HG03039 (cell line): Measurements from ENCODE around the gene ARSI.

Source experiments
- ATAC-seq: cut with Tn5 transposase; IDR thresholded peaks from one replicate; pipeline ENCODE4 v1.9.1; 2021; ENCODE audit warnings: mild to moderate bottlenecking, moderate library complexity; ENCODE audit not compliant: unreplicated experiment

ARSI gene

DNA sequence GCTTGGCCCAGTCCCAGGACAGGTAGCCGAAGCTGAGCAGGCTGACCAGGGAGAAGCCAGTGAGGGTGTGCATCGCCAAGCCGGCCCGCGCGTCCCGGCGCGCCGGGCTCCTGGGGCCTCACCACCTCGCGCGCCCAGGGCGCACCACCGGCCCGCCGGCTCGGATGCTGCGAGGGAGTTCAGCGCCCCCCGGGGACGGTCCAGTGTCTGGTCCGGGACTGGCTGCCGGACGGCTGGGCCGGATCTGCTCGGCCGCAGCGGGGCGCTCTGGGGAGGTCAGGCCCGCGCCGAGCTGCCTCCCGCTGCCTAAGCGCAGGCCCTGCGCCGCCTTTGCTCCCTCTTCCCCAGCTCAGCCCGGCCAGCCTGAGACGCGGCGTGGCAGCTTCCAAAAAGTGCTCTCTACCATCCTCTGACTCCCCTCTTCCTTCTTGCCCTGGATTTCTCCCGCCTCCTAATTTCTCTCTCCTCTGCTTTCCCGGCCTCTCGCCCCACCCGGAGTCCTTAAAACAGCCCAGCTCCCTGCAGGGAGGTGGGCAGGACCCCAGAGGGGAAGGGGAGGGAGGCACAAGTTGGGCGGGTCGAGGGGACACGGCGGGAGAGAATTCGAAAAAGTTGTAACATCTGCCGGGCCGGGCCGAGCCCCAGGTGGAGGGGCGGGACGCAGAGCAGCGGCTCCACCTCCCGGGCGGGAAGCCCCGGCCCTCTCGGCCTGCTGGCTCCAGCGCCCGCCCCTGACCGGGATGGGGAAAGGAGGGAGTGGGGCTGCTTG, at the start of gene ARSI:
ARSI (minus strand) TSS at position 605 of the 769 bp plus-strand sequence; CDS start at position 73, 532 bp downstream.
- ATAC-seq: no peak

DNA sequence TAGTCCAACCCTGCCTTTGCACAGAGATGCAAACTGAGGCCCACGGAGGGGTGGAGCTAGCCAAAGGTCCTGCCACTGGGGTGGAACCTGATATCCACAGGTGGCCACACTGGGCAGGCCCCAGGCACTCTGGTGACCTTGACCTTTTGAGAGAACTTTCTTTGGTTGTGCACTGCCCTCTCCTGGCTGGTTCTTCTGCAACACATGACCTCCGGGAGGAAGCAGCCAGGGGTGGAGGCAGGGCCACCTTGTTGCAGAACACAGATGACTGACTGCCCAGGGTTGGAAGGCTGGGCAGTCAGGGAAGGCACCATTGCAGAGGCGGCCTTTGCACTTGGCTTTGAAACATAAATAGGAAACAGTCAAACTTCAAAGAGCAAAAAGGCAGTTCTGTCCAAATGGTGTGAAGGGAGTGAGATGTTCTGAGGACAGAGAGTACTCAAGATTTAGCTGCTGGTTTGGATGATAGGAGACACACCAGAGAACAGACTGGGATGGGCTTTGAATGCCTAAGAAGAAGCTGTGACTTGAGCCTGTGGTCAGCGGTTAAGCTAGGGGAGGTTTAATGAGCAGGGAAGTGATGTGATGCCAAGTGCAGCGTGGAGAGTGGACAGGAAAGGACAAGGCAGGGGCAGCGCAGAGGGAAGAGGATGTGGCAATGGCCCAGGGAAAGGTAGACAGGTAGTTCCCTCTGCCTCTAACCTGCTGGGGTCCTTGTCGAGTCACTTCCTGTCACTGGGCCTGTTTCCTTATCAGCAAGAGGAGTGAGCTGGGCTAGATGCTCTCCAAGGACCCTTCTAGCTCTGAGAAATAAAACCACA, 48.0 kb upstream of the ARSI start:
- peak; percentile 51 for ATAC-seq

DNA sequence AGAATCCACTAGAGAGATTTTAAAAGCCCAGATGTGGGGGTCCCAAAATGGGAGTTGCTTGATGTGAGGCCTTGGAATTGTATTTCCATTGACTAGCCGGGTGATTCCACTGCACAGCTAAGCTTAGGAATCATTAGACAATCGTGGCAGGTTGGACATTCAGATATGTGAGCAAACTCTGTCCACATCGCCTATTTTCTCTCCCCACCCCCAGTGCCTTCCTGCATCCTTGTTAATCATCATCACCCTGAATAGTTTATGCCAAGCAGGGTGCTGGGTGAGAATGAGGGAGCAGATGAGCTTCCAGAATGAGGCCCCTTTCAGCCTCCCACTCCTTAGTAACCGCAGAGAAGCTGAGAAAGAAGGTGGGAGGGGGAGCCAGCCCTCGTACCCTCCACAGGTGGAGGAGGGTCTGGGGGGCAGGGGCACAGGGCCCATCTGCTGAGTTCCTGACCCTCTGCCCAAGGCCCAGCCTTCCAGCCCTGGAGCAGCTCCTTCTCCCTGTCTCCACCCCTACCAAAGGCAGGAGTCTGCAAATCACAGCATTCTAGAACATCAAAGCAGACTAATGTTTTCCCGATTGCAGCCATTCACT, 47.1 kb upstream of the ARSI start:
- ATAC-seq: no peak

DNA sequence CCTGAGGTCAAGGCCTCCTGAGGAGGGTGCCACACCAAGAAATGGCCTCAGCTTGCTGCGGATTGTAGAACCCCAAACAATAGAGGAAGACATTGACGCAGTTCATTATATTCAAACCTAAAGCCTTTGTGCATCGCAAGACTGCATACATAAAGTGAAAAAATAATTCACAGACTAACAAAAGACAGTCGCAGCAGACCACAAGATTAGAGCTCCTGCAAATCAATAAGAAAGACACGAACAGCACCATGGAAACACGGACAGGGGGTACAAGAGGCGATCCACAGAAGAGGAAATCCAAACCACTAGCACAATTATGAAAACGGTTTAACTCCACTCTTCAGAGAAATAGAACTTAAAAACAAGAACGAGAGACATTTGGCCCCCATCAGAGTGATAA, 44.7 kb upstream of the ARSI start:
- no peak for ATAC-seq

DNA sequence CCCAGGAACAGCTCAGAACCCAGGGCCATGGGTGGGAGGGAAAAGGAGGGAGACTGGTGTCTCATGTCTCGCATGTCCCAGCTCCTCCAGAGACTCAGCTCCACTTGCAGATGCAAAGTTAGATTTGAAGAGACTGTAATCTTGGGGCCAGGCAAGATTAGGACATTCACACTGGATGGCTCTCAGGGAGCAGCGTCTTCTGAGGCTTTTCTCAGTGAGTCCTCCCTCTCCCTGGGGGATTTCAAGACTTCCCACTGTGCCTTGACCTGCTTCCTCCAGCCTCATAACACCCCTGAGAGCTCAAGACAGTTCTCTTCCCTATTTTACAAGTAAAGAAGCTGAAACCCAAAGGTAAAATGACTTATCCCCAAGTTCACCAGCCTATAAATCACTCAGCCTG, 44.3 kb upstream of the ARSI start:
- no peak for ATAC-seq

DNA sequence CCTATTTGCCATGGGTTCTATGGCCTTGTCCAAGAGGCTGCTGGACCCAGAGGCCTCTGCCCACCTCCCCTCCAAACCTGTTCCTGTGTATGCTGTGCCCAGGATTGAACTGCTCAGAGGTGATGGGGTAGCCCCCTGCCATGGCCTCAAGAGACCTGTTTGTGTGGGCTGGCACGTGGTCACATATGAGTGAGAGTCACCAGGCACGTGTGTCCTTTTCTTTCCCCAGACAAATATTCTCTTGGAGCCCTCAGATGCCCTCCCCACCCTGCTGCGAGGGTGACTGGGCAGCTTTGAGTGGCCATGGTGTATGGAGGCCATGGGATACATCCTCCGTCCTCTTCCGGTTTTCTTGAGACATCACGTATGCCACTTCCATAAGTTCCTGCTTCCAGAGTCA, 43.9 kb upstream of the ARSI start:
- ATAC-seq: no peak

DNA sequence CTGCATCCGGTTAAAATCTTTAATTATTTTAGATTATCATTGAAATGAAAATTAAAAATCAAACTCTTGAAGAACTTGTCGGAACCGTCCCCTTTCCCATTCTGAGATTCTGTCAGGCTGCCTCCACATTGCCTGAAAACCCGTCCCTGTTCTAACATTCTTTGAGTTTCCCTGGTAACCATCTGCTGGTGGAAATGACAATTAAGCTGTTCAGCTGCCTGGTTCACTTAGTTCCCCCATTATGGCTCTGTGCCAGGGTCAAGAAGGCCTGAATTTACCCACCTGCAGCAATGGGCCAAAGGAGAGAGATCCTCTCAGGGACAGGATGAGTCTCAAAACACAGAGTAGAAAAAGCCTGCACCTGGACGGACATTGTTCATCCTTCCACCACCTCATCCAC, 43.0 kb upstream of the ARSI start:
- ATAC-seq: no peak

DNA sequence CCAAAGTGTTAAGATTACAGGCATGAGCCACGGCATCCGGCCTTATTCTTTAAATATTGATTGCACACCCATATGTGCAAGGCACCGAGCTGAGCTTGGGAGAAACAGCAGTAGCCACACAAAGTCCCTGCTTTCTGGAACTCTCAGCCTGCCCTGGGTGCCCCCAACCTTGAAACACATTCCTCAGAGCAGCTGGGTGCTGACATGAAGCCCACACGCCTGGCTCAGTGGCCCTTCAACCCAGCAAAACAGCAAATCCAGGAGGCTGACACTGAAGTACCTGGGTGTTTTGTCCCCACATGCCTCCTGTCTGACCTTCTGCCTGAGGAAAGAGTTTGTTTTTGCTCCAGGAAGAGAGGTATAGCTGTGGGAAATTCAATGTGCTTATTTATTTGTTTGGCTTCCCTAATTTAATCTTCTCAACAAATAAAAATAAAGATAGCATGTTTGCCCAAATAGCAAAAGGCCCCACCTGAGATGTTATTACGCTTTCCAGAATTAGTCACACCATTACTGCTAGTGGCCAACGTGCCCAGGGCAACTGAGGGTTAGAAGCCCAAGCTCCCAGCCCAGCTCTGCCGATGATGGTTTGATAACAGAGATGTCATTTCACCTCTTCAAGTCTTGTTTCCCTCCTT, 41.4 kb upstream of the ARSI start:
- ATAC-seq: no peak

DNA sequence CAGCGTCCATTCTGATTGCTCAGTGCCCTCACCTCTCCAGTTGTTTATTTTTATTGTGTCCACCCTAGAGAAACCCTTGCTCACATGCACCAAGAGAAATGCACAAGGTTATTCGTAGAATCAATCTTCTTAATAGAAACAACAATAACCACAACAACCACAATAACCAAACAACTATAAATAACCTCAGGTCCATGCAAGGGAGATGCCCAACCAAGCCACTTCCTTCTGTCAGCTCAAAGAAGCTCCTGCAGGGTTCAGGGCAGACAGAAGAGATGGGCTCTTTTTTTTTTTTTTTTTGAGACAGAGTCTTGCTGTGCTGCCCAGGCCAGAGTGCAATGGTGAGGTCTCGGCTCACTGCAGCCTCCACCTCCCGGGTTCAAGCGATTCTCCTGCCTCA, 39.9 kb upstream of the ARSI start:
- ATAC-seq: no peak

DNA sequence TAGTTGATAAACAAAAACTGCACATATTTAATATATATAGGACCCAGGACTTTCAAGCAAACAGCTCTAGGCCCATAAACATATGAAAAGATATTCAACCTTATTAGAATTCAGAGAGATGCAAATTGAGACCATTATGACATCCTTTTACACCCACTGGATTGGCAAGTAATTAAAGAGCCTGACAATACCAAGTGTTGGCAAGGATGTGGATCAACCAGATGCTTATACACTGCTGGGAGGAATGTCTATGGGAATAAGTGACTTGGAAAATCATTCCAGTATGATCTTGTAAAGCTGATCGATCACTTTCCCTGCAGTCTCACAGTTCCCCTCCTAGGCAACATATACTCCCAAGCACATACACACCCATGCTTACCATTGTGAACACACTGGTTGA, 39.3 kb upstream of the ARSI start:
- ATAC-seq: no peak

DNA sequence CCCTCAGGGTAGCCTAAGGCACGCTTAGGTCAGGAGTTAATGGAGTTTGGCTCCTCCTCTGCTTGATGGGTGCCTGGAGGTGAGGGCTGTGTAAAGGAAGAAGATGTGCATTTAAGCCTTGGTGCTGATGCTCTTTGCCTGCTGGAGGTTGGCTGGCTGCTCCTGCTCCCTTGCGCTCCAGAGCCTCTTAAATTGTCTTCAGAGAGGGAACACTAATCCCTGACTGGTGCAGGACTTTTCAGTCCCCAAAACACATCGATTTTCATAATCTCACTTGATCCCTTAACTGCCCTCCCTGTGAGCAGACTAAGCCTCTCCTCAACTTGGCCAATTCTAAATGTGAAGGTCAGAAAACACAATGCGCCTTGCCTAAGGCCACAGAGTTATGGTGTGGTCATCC, 38.6 kb upstream of the ARSI start:
- no peak for ATAC-seq

DNA sequence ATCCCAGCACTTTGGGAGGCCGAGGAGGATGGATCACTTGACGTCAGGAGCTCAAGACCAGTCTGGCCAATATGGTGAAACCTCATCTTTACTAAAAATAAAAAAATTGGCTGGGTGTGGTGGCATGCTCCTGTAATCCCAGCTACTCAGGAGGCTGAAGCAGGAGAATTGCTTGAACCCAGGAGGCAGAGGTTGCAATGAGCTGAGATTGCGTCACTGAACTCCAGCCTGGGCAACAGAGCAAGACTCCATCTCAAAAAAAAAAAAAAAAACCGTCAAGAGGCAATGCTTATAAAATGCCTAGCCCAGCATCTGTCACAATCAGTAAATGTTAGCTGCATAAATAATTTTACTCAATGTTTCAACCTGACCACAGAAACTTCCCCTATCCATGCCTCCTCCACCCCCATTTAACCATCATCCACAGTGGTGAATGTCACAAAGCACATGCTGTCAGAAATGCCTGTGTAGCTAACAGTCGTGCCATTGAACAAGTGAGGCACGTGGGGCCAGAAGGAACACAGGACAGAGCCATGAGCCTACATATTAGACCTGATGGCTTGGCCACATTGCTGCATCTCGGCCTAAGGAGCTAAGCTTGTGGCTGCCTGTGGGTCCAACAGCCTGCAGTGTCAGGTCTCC, 38.0 kb upstream of the ARSI start:
- no peak for ATAC-seq

DNA sequence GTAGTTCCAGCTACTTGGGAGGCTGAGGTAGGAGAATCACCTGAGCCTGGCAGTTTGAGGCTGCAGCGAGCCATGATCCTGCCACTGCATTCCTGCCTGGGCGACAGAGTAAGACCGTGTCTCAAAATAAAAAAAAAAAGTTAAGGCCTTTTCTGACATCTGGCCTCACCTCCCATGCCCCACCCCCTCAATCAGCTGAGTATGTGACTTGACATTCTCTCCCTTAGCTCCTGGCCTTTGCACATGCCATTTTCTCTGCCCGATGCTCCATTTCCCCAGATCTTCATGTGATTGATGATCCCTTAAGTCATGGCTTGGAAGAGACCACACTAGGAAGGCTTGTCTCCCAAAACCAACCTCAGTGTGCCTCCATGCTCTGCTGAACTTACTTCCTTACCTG, 37.1 kb upstream of the ARSI start:
- ATAC-seq: no peak

DNA sequence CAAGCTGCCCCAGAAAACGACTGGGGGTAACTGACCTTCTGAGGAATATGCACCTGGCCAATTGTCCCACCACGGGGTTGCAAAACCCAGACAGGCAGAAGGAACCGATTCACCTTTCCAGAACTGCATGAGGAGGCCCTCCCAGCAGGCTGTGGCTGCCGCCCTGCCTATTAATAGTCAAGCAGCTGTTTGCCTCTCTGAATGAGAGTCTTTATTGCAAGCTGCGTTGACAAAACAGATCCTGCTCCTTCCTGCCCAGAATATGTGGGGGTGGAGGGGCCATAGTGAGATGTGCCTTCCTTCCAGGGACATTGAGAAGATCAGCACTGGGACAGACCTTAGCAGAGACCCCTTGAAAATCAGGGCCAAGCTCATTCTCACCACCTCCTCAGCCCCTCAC, 36.5 kb upstream of the ARSI start:
- no peak for ATAC-seq

DNA sequence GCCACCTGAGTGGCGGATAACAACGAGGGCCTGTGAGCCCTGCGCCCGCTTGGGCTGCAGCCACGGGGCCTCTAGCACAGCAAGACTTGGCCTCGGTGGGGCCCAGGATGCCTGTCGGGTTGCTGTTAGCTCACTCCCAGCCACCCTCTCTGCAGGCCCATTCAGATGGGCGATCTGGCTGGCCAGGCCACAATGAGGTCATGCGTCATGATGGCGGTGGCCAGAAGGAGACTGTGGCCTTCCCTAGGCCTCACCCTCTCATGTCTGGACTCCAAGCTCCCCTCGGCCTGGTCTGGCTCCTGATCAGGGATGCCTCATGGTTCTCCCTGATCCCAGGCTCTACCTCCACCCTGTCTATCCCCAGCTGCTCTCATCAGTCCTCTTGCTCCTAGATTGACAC, 35.8 kb upstream of the ARSI start:
- no peak for ATAC-seq

DNA sequence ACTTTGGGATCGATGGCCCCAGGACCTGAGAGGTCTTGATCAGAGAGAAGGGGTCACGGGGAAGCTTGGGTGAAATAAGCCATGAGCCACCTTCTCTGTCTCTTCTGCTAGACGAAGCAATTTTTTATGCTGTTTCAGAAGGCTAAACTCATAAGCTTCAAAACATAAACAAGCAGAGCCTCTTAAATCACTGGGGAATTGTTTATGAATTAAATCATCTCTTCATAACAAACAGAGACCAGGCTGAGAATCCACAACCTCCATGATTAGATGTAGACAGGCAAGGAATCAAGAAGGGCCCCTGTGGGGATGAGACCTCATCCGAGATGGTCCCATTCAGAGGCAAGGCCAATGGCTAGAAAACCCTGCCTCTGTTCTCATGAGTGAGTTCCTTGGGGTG, 33.1 kb upstream of the ARSI start:
- ATAC-seq: no peak

DNA sequence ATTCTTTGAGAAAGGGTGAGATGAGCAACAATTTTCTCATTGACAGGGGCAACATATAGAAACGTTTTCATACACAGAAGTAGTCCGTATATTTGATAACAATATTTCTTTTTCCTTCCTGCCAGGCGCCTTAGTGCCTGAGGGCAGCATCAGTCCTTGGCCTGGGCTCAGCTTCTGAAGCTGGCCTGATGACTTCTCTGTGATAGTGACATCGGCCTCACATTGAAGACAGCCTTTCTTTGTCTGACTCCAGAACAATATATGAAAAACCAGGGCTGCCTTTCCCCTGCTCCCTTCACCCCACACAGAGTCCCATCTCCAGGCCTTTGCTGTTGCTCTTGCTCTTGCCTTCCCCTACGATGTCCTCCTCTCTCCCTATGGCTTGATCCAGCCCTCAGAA, 30.7 kb upstream of the ARSI start:
- ATAC-seq: no peak

DNA sequence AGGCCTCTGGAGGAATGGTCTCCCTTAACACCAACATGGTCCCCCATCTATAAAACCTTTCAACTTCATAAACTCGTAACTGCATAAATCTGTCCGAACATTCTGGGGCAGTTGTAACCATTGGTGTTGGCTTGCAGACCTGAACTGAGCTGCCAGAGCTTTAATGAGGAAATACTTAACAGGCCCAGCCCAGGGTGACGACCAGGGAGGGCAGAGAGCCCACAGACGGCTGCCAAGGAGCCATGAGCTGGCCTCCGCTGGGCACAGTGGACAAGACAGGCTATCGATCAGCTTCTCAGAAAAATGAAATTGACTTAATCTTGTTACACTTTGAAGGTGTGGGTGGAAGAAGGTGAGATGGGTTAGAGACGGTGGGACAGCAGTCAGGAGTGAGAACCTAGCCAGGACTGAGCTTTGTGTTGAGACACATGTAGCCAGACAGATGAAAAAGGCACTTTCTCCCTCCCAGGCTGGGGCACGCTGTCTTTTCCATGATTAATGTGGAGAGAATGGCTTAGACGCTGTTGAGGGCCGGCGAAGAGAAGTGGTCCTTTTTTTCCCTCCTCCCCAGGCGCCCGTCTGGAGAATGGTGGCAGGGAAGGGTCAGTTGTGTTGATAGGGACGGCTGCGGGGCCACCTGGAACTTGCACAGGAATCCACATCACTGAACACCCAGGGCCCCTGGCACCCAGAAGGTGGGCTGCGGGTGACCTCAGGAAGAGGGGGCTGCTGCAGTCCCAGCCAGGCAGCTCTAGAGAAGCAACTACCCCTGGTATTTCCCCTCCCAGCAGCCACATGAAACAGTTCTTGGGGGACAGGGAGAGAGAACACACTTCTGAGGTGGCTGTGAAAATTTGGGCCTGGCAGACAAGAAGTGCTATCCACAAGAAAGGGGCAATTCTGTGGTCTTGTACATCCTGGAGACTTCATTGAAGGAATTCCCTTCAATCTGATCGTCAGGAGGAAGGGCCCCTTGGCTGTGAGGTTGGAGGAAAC, 27.5 kb upstream of the ARSI start:
- no peak for ATAC-seq

DNA sequence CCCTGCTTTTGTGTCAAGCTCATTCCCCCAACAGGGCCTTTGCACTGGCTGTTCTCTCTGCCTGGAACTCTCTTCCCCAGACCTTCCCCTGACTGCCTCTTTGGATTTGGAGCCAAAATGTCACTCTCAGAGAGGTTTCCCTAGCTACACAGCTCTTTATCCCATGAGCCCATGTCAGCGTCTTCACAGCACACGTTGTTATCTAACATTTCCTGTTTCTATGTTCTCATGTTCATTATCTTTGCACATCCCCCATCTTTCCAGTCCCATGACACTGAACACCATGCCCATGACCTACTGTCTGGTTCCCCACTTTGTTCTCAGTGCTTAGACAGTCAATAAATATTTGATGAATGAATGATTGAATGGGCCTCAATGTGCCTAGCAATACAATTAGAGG, 26.3 kb upstream of the ARSI start:
- ATAC-seq: no peak

DNA sequence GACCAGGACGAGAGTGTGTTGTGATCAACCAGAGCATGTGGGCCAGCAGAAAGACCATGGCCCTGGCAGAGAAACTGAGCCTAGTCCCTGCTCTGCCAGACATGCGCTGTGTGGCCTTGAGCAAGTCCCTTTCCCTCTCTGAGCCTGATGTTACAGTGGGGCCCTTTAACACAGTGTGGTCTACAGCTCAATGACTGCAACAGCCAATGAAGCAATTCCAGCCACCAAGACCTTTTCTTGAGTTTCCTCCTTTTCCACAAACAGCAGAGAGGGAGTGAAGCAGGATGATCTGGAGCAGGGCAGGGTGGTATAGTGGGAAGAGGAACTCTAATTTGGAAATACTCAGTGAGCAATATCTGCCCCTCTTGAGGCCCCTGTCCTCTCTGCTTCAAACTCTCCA, 25.8 kb upstream of the ARSI start:
- no peak for ATAC-seq
